Muscle layer of duodenum (tissue), 2 donors: ENCODE results near the gene CDC6.

Source experiments
- H3K27ac ChIP-seq: one replicate; pipeline ENCODE4 v1.7.0; 2013; ENCODE audit warnings: mild to moderate bottlenecking, low read length
- H3K27me3 ChIP-seq: one replicate; pipeline ENCODE4 v1.7.0; 2013; ENCODE audit warnings: low read depth, mild to moderate bottlenecking, control low read depth, low read length
- H3K36me3 ChIP-seq, 2 donors: one replicate each; pipeline ENCODE4 v1.7.0; 2013; ENCODE audit warnings: low read length in 2 of 2, control low read depth in 1 of 2, mild to moderate bottlenecking in 1 of 2; ENCODE audit not compliant: insufficient read depth in 2 of 2, control insufficient read depth in 1 of 2
- H3K4me1 ChIP-seq, 2 donors: one replicate each; pipeline ENCODE4 v1.7.0; 2013; ENCODE audit warnings: low read length in 2 of 2, mild to moderate bottlenecking in 2 of 2, control low read depth in 1 of 2, moderate library complexity in 1 of 2; ENCODE audit not compliant: insufficient read depth in 2 of 2, control insufficient read depth in 1 of 2
- H3K4me3 ChIP-seq, 2 donors: one replicate each; pipeline ENCODE4 v1.7.0; 2013; ENCODE audit warnings: low read length in 2 of 2, low read depth in 1 of 2, mild to moderate bottlenecking in 1 of 2
- H3K9me3 ChIP-seq, 2 donors: one replicate each; pipeline ENCODE4 v1.7.0; 2013; ENCODE audit warnings: low read length in 2 of 2, control low read depth in 1 of 2, mild to moderate bottlenecking in 1 of 2; ENCODE audit not compliant: control insufficient read depth in 1 of 2
- donor health status: healthy.

Gene CDC6

DNA sequence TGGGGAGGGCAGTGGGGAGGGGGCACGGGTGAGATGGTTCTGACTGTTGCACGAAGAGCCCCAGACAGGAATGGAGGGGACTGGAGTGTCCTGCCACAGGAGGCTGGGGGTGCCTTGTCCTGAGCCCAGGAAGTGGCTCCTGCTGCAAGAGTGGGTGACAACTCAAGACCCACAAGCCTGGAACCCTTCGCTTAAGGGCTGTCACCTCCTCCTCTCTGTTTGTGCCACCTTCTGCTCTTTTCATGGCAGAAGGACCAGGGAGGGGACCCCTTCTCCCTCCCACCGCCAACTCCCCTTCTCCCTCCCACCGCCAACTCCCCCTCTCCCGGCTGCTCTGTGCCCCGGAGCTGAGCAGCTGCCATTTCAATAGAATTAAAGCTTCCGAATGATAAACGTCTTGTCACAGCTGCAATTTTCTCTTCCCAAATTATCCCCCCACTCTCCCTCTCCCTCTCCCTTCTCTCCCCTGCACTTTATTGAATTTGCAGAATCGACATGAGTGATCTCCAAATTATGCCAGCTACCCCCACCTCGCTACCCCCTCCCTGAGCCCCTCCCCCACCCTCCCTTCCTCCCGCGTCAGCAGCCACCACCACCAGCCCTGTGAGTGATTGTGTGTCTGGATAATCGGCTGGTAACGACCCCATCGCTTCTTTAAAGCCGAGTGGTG is 63.1 kb downstream of the CDC6 start:
- Histone ChIP-seq H3K27me3 (no peaks in the 10 kb centered on the region), H3K27ac (no peak overlapping the region), H3K4me1 (peaks cover 41 to 76% of the 10 kb centered on the region in 2 donors), H3K36me3 (peaks cover 30 to 60% of the 10 kb centered on the region in 2 donors), H3K9me3 (no peaks in the 10 kb centered on the region), H3K4me3 (no peak overlapping the region)

DNA sequence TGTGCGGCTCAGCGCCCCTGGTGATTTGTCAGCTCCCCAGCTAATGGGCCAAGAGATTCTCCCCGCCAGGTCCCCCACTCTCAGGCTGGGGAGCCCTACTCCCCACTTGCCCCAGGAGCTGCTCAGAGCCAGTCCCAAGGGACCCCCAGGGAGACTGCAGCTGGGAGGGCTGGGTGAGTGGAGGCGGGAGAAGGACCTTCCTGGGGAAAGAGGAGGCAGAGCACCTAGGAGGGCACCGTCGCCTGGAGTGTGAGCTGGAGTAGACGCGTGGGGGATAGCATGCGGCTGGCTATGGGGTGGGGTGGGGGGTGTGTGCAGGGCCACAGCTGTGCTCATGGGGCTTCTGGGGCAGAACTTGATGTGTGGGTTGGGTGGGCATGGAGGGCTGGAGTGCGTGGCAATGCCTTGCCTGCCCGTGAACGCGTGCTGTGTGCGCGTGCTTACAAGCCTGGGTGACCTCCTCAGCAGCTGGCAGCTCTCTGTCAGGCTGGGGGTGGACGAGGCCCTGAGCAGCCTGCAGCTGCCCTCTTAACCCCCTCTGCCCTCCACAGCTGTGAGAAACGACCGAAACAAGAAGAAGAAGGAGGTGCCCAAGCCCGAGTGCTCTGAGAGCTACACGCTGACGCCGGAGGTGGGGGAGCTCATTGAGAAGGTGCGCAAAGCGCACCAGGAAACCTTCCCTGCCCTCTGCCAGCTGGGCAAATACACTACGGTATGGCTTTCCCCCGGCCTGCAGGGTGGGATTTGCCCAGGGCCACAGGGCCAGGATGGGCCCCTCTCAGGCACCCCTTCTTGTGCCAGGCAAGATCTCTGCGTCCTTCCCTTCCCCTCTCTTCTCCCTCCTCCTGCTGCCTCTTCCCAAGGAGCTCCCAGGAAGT is 63.9 kb downstream of the CDC6 start:
- Histone ChIP-seq H3K4me3 (no peak overlapping the region), H3K4me1 (peaks cover 37 to 75% of the 10 kb centered on the region in 2 donors), H3K9me3 (no peaks in the 10 kb centered on the region), H3K27me3 (no peaks in the 10 kb centered on the region), H3K36me3 (peaks cover 30 to 66% of the 10 kb centered on the region in 2 donors), H3K27ac (no peak overlapping the region)

GRCh38 chr17:40352237-40352778 is 64.6 kb downstream of the CDC6 start:
- H3K4me1 ChIP-seq = peaks cover 30 to 71% of the 10 kb centered on the region in 2 donors
- peaks cover 30 to 66% of the 10 kb centered on the region in 2 donors for H3K36me3 ChIP-seq
- H3K27me3 ChIP-seq = no peaks in the 10 kb centered on the region
- H3K27ac ChIP-seq = no peak overlapping the region
- H3K9me3 ChIP-seq = no peaks in the 10 kb centered on the region
- no peak overlapping the region for H3K4me3 ChIP-seq

DNA sequence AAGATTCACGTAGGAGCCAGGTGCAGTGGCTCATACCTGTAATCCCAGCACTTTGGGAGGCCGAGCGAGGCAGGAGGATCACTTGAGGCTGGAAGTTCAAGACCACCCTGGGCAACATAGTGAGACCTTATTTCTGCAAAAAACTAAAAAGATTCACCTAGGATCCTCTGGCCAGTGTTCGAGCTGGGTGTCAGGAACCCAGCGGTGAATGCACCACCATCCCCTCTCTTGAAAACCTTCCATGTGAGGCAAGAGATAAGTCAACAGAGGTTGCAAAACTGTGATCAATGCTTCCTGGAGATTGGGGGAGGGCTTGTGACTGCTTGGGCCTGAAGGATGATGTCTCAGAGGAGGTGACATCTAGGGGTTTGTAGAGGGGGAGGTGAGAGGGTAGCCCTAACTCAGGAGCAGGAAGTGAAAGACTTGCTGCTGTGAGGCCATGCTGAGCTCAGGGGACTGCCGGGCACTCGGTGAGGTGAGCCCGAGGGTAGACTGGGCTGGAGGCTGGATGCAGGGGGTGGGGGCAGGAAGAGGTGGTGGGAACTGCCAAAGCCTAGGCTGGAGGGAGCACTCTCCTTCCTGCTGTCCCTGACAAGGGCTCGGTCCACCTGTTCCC is 65.2 kb downstream of the CDC6 start:
- Histone ChIP-seq H3K27ac (no peak overlapping the region), H3K4me1 (peaks cover 27 to 70% of the 10 kb centered on the region in 2 donors), H3K36me3 (peaks cover 30 to 66% of the 10 kb centered on the region in 2 donors), H3K4me3 (no peak overlapping the region), H3K9me3 (no peaks in the 10 kb centered on the region), H3K27me3 (no peaks in the 10 kb centered on the region)
